Measurements from ENCODE around the gene KRTAP10-10.
"Not testable (repeated sequence)": the region's sequence is repeated elsewhere in the genome, so short reads cannot be mapped to it uniquely, and the experiment has no call there.

KRTAP10-10 gene

GRCh38 chr21:44602463-44602850, 34.7 kb upstream of the KRTAP10-10 start:
- no peak for DNase-seq (ENCODE audit: low read depth)

GRCh38 chr21:44603109-44603875, 33.9 kb upstream of the KRTAP10-10 start:
- no peak for DNase-seq (ENCODE audit: low read depth)

- no peak for DNase-seq (ENCODE audit: low read depth)
These were observed 33.2 kb upstream of the KRTAP10-10 start for GRCh38 chr21:44603911-44604310.

GRCh38 chr21:44606495-44606894, 30.7 kb upstream of the KRTAP10-10 start:
- DNase-seq (ENCODE audit: low read depth) = no peak

- DNase-seq (ENCODE audit: low read depth) = no peak
These were observed 28.0 kb upstream of the KRTAP10-10 start for GRCh38 chr21:44609193-44609592.

- DNase-seq (ENCODE audit: low read depth) = not testable (repeated sequence)
These were observed 26.9 kb upstream of the KRTAP10-10 start for GRCh38 chr21:44610157-44610843.

GRCh38 chr21:44611551-44611950, 25.6 kb upstream of the KRTAP10-10 start:
- no peak for DNase-seq (ENCODE audit: low read depth)

- DNase-seq (ENCODE audit: low read depth) = no peak
These were observed 25.1 kb upstream of the KRTAP10-10 start, which contains the start of gene KRTAP10-8 for GRCh38 chr21:44612029-44612486. Gene KRTAP10-8 (plus strand): TSS chr21:44612079. CDS start chr21:44612101, 22 bp downstream.

- no peak for DNase-seq (ENCODE audit: low read depth)
These were observed 24.4 kb upstream of the KRTAP10-10 start for GRCh38 chr21:44612669-44613229.

- no peak for DNase-seq (ENCODE audit: low read depth)
These were observed 23.6 kb upstream of the KRTAP10-10 start for GRCh38 chr21:44613386-44614155.

GRCh38 chr21:44614161-44614631, 23.0 kb upstream of the KRTAP10-10 start:
- DNase-seq (ENCODE audit: low read depth) = no peak

- DNase-seq (ENCODE audit: low read depth) = no peak
These were observed 22.2 kb upstream of the KRTAP10-10 start for GRCh38 chr21:44614961-44615391.

- no peak for DNase-seq (ENCODE audit: low read depth)
These were observed 21.7 kb upstream of the KRTAP10-10 start for GRCh38 chr21:44615466-44615865.

GRCh38 chr21:44615911-44616590, 21.1 kb upstream of the KRTAP10-10 start:
- DNase-seq (ENCODE audit: low read depth) = no peak

- no peak for DNase-seq (ENCODE audit: low read depth)
These were observed 20.6 kb upstream of the KRTAP10-10 start for GRCh38 chr21:44616591-44616926.

GRCh38 chr21:44617071-44617501, 20.1 kb upstream of the KRTAP10-10 start:
- DNase-seq (ENCODE audit: low read depth) = no peak

- no peak for DNase-seq (ENCODE audit: low read depth)
These were observed 18.7 kb upstream of the KRTAP10-10 start for GRCh38 chr21:44618504-44618903.

- peak; percentile 51 for DNase-seq (ENCODE audit: low read depth)
These were observed 18.2 kb upstream of the KRTAP10-10 start for GRCh38 chr21:44618909-44619308.

- DNase-seq (ENCODE audit: low read depth) = no peak
These were observed 17.3 kb upstream of the KRTAP10-10 start for GRCh38 chr21:44619886-44620285.

- no peak for DNase-seq (ENCODE audit: low read depth)
These were observed 13.6 kb upstream of the KRTAP10-10 start for GRCh38 chr21:44623575-44623974.

GRCh38 chr21:44625756-44626155, 11.4 kb upstream of the KRTAP10-10 start:
- no peak for DNase-seq (ENCODE audit: low read depth)
